Mammary epithelial cell (primary cell): ENCODE results near the gene DDX42.

Experiments used
- CTCF ChIP-seq, 2 donors: IDR thresholded peaks in 1 of 2; conservative IDR thresholded peaks in 1 of 2; 2 replicates each; pipeline ENCODE4 v1.5.1; 2011 to 2012; ENCODE audit warnings: inconsistent platforms in 2 of 2, low read length in 2 of 2, mild to moderate bottlenecking in 2 of 2, control low read depth in 1 of 2, low read depth in 1 of 2; ENCODE audit not compliant: insufficient read depth in 1 of 2; ENCODE audit errors: extremely low read depth in 1 of 2
- EZH2 ChIP-seq: IDR thresholded peaks from 2 replicates; pipeline ENCODE4 v1.6.1; 2012; ENCODE audit warnings: low read length, inconsistent platforms, borderline replicate concordance

- no peak for TF ChIP-seq CTCF (conservative IDR thresholded peaks at IDR 0.05 in 1 of 2, IDR thresholded peaks at IDR 0.05 in 1 of 2; ENCODE audit: extremely low read depth in 1 of 2, insufficient read depth in 1 of 2, low read depth in 1 of 2, low read length in 2 of 2)
- TF ChIP-seq EZH2: no peak
Measured at GRCh38 chr17:63821804-63822203, 47.8 kb downstream of the DDX42 start.
